ENCODE data around the gene DOCK3.

DNA sequence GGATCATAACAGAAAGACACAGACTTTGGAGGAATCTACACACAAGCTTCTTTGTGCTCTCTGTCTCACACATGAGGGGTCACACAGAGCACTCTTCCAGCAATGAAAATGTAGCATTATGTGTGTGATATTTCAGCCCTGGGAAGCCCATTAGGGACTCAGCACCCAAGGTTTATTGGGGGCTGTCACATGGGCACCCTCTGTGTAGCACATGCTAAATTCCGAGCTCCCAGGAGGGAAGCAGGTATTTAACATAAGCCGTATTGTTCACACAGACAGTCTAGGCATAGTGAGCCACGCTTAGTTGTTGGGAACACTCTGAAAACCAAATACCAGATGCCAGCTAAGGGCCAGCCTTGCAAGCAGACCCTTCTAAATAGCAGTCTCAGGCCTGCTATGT lies 448.8 kb downstream of the DOCK3 start:
- TF ChIP-seq, protein P1, sequence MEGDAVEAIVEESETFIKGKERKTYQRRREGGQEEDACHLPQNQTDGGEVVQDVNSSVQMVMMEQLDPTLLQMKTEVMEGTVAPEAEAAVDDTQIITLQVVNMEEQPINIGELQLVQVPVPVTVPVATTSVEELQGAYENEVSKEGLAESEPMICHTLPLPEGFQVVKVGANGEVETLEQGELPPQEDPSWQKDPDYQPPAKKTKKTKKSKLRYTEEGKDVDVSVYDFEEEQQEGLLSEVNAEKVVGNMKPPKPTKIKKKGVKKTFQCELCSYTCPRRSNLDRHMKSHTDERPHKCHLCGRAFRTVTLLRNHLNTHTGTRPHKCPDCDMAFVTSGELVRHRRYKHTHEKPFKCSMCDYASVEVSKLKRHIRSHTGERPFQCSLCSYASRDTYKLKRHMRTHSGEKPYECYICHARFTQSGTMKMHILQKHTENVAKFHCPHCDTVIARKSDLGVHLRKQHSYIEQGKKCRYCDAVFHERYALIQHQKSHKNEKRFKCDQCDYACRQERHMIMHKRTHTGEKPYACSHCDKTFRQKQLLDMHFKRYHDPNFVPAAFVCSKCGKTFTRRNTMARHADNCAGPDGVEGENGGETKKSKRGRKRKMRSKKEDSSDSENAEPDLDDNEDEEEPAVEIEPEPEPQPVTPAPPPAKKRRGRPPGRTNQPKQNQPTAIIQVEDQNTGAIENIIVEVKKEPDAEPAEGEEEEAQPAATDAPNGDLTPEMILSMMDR (IDR thresholded peaks at IDR 0.05): no peak
- TF ChIP-seq POLR2A (IDR thresholded peaks at IDR 0.05): no peak
- TF ChIP-seq EP300 (IDR thresholded peaks at IDR 0.05): no peak
